22Rv1 (cell line): ENCODE measurements around the gene FRA10AC1.
A peak's percentile ranks its signal among the peaks of the same experiment; 100 is the strongest.

Experiments
- ZFX ChIP-seq: fragments of 450-650 bp; IDR thresholded peaks from 2 replicates; pipeline ENCODE4 v1.6.1; 2017; ENCODE audit warnings: antibody characterized with exemption, borderline replicate concordance
- TF ChIP-seq, protein P1 (sequence below): fragments of 450-650 bp; IDR thresholded peaks from 2 replicates; pipeline ENCODE4 v1.5.1; 2017; ENCODE audit warnings: mild to moderate bottlenecking

DNA sequence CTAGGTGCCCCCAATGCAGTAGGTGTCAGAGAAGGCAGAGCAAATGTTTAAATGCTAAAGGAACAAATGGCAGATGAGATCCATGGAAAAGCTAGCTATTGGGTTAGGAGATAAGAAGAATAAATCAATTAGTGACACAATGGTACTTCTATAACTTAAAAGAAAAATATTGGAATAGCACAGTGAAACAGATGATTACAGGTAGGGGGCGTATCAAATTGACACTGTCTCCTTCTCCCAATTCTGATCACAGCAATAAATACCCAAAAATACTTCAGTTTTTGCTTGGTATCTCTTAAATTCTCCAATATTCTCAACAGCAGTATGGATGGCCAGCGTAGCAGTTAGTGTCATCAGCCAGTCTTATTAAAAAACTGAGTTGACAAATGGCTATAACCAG, 5.2 kb downstream of the FRA10AC1 start:
- TF ChIP-seq, protein P1, sequence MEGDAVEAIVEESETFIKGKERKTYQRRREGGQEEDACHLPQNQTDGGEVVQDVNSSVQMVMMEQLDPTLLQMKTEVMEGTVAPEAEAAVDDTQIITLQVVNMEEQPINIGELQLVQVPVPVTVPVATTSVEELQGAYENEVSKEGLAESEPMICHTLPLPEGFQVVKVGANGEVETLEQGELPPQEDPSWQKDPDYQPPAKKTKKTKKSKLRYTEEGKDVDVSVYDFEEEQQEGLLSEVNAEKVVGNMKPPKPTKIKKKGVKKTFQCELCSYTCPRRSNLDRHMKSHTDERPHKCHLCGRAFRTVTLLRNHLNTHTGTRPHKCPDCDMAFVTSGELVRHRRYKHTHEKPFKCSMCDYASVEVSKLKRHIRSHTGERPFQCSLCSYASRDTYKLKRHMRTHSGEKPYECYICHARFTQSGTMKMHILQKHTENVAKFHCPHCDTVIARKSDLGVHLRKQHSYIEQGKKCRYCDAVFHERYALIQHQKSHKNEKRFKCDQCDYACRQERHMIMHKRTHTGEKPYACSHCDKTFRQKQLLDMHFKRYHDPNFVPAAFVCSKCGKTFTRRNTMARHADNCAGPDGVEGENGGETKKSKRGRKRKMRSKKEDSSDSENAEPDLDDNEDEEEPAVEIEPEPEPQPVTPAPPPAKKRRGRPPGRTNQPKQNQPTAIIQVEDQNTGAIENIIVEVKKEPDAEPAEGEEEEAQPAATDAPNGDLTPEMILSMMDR: peak; percentile 16
- no peak for TF ChIP-seq ZFX
